OCI-LY7 (cell line): ENCODE results near the gene GOLGA7B. TPM values are rescaled to one million over a fixed set of nuclear protein-coding genes. Genes with fewer than 3 reads are reported as not detected.

Experiments
- BruUV-seq: library from RNA; stranded (reverse); fragments of 400-500 nt; replicated peaks from 2 replicates; lab custom pipeline; 2021; lab: Mats Ljungman, UMichigan
- CTCF ChIA-PET: fragments of 300-600 bp; sonication (Branson Sonifier 250); formaldehyde crosslinking; loops from one replicate; lab custom pipeline; 2022; ENCODE audit warnings: antibody characterized with exemption; ENCODE audit not compliant: unreplicated experiment; lab: Charles Lee
- POLR2A ChIA-PET: fragments of 300-600 bp; sonication (Branson Sonifier 250); formaldehyde crosslinking; loops from one replicate; lab custom pipeline; 2022; ENCODE audit warnings: antibody characterized with exemption; lab: Charles Lee
- DNase-seq: peaks from one replicate; pipeline ENCODE4 v3.0.0-alpha.2; 2015; ENCODE audit warnings: low spot score
- H2AFZ ChIP-seq: fragments of 200-600 bp; sonication (generic), shearing (Covaris generic); 2 replicates; pipeline ENCODE4 v1.6.1; 2014; ENCODE audit warnings: mild to moderate bottlenecking, antibody characterized with exemption, low read length, moderate library complexity
- H3K27ac ChIP-seq: fragments of 200-600 bp; sonication (generic); 2 replicates; pipeline ENCODE4 v1.5.1; 2014; ENCODE audit warnings: mixed run types, low read depth, mild to moderate bottlenecking, moderate library complexity, low read length, inconsistent platforms; ENCODE audit not compliant: poor library complexity, severe bottlenecking
- H3K36me3 ChIP-seq: fragments of 200-600 bp; sonication (generic); 2 replicates; pipeline ENCODE4 v1.6.1; 2014; ENCODE audit warnings: mild to moderate bottlenecking, antibody characterized with exemption, low read length, moderate library complexity, mixed read lengths; ENCODE audit not compliant: insufficient read depth
- H3K4me1 ChIP-seq: fragments of 200-600 bp; sonication (generic); 2 replicates; pipeline ENCODE4 v1.5.1; 2014; ENCODE audit warnings: mild to moderate bottlenecking, low read length; ENCODE audit not compliant: insufficient read depth, poor library complexity, severe bottlenecking
- H3K4me2 ChIP-seq: fragments of 200-600 bp; sonication (generic); 2 replicates; pipeline ENCODE4 v1.6.1; 2014; ENCODE audit warnings: mild to moderate bottlenecking, low read length
- H3K4me3 ChIP-seq: fragments of 200-600 bp; sonication (generic); 2 replicates; pipeline ENCODE4 v1.5.1; 2014; ENCODE audit warnings: mild to moderate bottlenecking, low read depth, low read length; ENCODE audit not compliant: poor library complexity, severe bottlenecking
- H3K79me2 ChIP-seq: fragments of 200-600 bp; sonication (generic); 2 replicates; pipeline ENCODE4 v1.6.1; 2016; ENCODE audit warnings: low read depth, mild to moderate bottlenecking, low read length, moderate library complexity, mixed read lengths; ENCODE audit not compliant: insufficient read depth
- H3K9me2 ChIP-seq: fragments of 200-600 bp; sonication (generic); 2 replicates; pipeline ENCODE4 v1.6.1; 2016; ENCODE audit warnings: mild to moderate bottlenecking, low read length, mixed read lengths; ENCODE audit not compliant: insufficient read depth
- H3K9me3 ChIP-seq: fragments of 200-600 bp; sonication (generic); 2 replicates; pipeline ENCODE4 v1.6.1; 2014; ENCODE audit warnings: mild to moderate bottlenecking, mixed run types, low read length, mixed read lengths
- H4K20me1 ChIP-seq: fragments of 200-600 bp; sonication (generic); 2 replicates; pipeline ENCODE4 v1.6.1; 2014; ENCODE audit warnings: mild to moderate bottlenecking, antibody characterized with exemption, low read length, moderate library complexity, mixed read lengths; ENCODE audit not compliant: insufficient read depth
- EZH2phosphoT487 ChIP-seq: fragments of 200-600 bp; sonication (generic); IDR thresholded peaks from 2 replicates; pipeline ENCODE4 v1.6.1; 2018; ENCODE audit warnings: low read depth, borderline replicate concordance, mild to moderate bottlenecking, mixed run types, antibody characterized with exemption, low read length, moderate library complexity, mixed read lengths
- intact Hi-C: fragments of 100-400 bp; cut with micrococcal nuclease; formaldehyde crosslinking; loops from one replicate; pipeline ENCODE4 v1.10.0; 2022; ENCODE audit not compliant: unreplicated experiment
- total RNA-seq, 2 experiments: library from RNA; depleted of rRNA in 1 of 2; stranded (reverse); fragments of >200 nt in 1 of 2; shearing (Covaris generic) in 1 of 2; gene quantifications; 2 replicates each; pipeline ENCODE4 v1.2.3, GENCODE V29; 2014 to 2022
- TF ChIP-seq, protein P1 (sequence below): fragments of 200-600 bp; sonication (generic); conservative IDR thresholded peaks from 2 replicates; pipeline ENCODE4 v1.5.1; 2014; ENCODE audit warnings: mild to moderate bottlenecking, antibody characterized with exemption, low read length, moderate library complexity, mixed read lengths

The GOLGA7B gene
- total RNA-seq, 2 experiments from 2014 or later, result 0.08 to 0.09 TPM

DNA sequence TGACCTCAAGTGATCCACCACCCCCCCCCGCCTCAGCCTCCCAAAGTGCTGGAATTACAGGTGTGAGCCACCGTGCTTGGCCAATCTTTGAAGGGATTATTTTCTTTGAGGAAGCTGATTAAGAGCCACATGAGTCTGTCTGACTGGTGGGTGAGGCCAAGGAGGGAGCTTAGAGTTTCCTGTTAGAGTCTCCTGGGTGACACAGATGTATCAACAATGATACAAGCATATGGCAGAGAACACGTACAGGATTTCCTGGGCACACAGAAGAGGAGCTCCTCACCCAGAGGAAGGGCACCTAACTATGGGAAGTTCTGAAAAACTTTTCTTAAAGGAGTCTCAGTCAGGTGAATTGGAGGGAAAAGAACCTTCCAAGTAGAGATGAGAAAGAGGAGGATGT, 69.4 kb downstream of the GOLGA7B start:
- no peaks in the 10 kb centered on the region for H3K4me1 ChIP-seq
- no peaks in the 10 kb centered on the region for H3K9me2 ChIP-seq
- DNase-seq, result no peak
- BruUV-seq, result no TSS peak
- intact Hi-C loops, result loop anchor here (10.0 kb wide), 3 partner anchors 256 to 546 kb away; no protein-coding TSS in a partner anchor
- no peak overlapping the region for H3K4me3 ChIP-seq
- no peak overlapping the region for H3K27ac ChIP-seq
- H4K20me1 ChIP-seq, result no peaks in the 10 kb centered on the region
- POLR2A ChIA-PET, result no interaction called here
- no peaks in the 10 kb centered on the region for H3K79me2 ChIP-seq
- TF ChIP-seq, protein P1, sequence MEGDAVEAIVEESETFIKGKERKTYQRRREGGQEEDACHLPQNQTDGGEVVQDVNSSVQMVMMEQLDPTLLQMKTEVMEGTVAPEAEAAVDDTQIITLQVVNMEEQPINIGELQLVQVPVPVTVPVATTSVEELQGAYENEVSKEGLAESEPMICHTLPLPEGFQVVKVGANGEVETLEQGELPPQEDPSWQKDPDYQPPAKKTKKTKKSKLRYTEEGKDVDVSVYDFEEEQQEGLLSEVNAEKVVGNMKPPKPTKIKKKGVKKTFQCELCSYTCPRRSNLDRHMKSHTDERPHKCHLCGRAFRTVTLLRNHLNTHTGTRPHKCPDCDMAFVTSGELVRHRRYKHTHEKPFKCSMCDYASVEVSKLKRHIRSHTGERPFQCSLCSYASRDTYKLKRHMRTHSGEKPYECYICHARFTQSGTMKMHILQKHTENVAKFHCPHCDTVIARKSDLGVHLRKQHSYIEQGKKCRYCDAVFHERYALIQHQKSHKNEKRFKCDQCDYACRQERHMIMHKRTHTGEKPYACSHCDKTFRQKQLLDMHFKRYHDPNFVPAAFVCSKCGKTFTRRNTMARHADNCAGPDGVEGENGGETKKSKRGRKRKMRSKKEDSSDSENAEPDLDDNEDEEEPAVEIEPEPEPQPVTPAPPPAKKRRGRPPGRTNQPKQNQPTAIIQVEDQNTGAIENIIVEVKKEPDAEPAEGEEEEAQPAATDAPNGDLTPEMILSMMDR, result no peak
- TF ChIP-seq EZH2phosphoT487, result no peak
- no peaks in the 10 kb centered on the region for H3K9me3 ChIP-seq
- H3K4me2 ChIP-seq, result no peak overlapping the region
- H3K36me3 ChIP-seq, result no peaks in the 10 kb centered on the region
- no peak overlapping the region for H2AFZ ChIP-seq
- CTCF ChIA-PET, result interaction anchor here (0.5 kb wide), 1 partner anchor 60 kb away, joined by 3 read pairs; no protein-coding TSS in a partner anchor

DNA sequence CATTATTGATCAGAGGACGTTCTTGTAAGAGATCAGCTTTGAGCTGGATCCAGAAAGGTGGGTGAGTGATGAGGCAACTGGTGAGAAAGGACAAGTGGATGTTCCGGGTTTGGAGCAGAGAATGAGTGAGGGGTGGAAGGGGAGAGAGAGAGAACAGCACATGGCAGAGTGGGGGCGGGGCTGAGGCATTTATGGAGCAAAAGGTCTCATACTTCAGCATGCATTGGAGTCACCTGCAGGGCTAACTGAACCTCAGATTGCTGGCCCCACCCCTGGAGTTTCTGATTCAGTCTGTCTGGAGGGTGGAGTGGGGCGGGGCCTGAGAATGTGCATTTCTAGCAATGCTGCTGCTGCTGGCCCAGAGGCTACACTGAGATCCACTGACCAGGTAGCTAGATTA, 71.2 kb downstream of the GOLGA7B start:
- H3K27ac ChIP-seq, result no peak overlapping the region
- CTCF ChIA-PET, result no interaction called here
- H3K9me2 ChIP-seq, result no peaks in the 10 kb centered on the region
- no peaks in the 10 kb centered on the region for H4K20me1 ChIP-seq
- BruUV-seq, result no TSS peak
- intact Hi-C loops, result no loop called here
- POLR2A ChIA-PET, result no interaction called here
- no peak overlapping the region for H3K4me3 ChIP-seq
- no peak for DNase-seq
- TF ChIP-seq, protein P1, result no peak
- no peak for TF ChIP-seq EZH2phosphoT487
- no peaks in the 10 kb centered on the region for H3K9me3 ChIP-seq
- H3K36me3 ChIP-seq, result no peaks in the 10 kb centered on the region
- H3K79me2 ChIP-seq, result no peaks in the 10 kb centered on the region
- H2AFZ ChIP-seq, result no peak overlapping the region
- H3K4me2 ChIP-seq, result no peak overlapping the region
- H3K4me1 ChIP-seq, result no peaks in the 10 kb centered on the region

Other genes starting within 250 kb of the GOLGA7B start
- 2.4 and 2.9 TPM in 2 replicates for gene MORN4, start 216.3 kb upstream of the GOLGA7B start, total RNA-seq (2014; rRNA removed; shearing (Covaris generic))
- gene MORN4, start 216.3 kb upstream of the GOLGA7B start, total RNA-seq (2022), result 5.4 TPM in 2 replicates
- gene PI4K2A, start 209.2 kb upstream of the GOLGA7B start, total RNA-seq (2014; rRNA removed; shearing (Covaris generic)), result 8.0 and 9.2 TPM in 2 replicates
- 11.9 and 12.7 TPM in 2 replicates for gene PI4K2A, start 209.2 kb upstream of the GOLGA7B start, total RNA-seq (2022)
- gene AVPI1, start 162.6 kb upstream of the GOLGA7B start, total RNA-seq (2014; rRNA removed; shearing (Covaris generic)), result 2.8 and 4.6 TPM in 2 replicates
- gene AVPI1, start 162.6 kb upstream of the GOLGA7B start, total RNA-seq (2022), result 2.1 and 3.2 TPM in 2 replicates
- gene MARVELD1, start 136.1 kb upstream of the GOLGA7B start, total RNA-seq (2014; rRNA removed; shearing (Covaris generic)), result not detected in 2 replicates
- gene MARVELD1, start 136.1 kb upstream of the GOLGA7B start, total RNA-seq (2022), result 0.13 TPM in 1 of 2 replicates, not detected in the other
- 24.0 and 25.5 TPM in 2 replicates for gene ZFYVE27, start 112.7 kb upstream of the GOLGA7B start, total RNA-seq (2014; rRNA removed; shearing (Covaris generic))
- gene ZFYVE27, start 112.7 kb upstream of the GOLGA7B start, total RNA-seq (2022), result 31.8 and 33.0 TPM in 2 replicates
- gene SFRP5, start 77.8 kb upstream of the GOLGA7B start, total RNA-seq (2014; rRNA removed; shearing (Covaris generic)), result not detected in 2 replicates
- not detected in 2 replicates for gene SFRP5, start 77.8 kb upstream of the GOLGA7B start, total RNA-seq (2022)
- gene CRTAC1, start 180.8 kb downstream of the GOLGA7B start, total RNA-seq (2014; rRNA removed; shearing (Covaris generic)), result not detected in 2 replicates
- not detected in 2 replicates for gene CRTAC1, start 180.8 kb downstream of the GOLGA7B start, total RNA-seq (2022)